ENCODE results near the gene GPC6.

GPC6 gene

GRCh38 chr13:93789058-93789457, 562.5 kb downstream of the GPC6 start:
- no peak overlapping the region for H3K27ac ChIP-seq
- no peak for TF ChIP-seq ZFX (IDR thresholded peaks at IDR 0.05)
- TF ChIP-seq, protein P1, sequence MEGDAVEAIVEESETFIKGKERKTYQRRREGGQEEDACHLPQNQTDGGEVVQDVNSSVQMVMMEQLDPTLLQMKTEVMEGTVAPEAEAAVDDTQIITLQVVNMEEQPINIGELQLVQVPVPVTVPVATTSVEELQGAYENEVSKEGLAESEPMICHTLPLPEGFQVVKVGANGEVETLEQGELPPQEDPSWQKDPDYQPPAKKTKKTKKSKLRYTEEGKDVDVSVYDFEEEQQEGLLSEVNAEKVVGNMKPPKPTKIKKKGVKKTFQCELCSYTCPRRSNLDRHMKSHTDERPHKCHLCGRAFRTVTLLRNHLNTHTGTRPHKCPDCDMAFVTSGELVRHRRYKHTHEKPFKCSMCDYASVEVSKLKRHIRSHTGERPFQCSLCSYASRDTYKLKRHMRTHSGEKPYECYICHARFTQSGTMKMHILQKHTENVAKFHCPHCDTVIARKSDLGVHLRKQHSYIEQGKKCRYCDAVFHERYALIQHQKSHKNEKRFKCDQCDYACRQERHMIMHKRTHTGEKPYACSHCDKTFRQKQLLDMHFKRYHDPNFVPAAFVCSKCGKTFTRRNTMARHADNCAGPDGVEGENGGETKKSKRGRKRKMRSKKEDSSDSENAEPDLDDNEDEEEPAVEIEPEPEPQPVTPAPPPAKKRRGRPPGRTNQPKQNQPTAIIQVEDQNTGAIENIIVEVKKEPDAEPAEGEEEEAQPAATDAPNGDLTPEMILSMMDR (conservative IDR thresholded peaks at IDR 0.05) = no peak

DNA sequence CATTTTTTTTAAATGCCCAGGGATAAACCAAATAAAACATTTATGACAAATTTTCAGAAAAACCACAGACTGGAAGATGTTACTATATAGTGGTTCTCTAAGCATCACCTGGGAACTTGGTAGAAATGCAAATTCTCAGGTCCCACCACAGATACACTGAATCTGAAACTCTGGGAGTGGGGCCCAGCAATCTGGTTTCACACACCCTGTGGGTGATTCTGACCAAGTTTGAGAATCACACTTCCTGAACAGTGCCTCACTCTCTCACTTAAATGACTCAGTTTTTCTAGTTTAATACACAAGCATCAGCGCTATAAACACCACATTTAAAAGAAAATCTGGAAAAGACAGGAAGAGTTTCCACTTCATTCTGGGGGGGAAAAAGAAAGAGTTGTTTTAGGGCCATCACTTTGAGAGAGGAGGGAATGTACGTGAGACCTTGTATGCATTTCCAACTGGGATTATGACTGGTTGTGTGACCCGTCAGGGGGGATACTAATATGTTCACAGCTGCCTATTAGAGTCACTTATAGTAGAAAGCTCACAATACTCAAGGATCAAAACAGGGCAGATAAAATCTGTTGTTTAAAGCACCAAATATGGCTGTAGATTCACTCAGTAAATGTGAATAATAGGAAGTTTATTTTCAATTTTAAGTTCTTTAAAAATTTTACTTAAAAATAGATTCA, 567.7 kb downstream of the GPC6 start:
- H3K27ac ChIP-seq = no peak overlapping the region

DNA sequence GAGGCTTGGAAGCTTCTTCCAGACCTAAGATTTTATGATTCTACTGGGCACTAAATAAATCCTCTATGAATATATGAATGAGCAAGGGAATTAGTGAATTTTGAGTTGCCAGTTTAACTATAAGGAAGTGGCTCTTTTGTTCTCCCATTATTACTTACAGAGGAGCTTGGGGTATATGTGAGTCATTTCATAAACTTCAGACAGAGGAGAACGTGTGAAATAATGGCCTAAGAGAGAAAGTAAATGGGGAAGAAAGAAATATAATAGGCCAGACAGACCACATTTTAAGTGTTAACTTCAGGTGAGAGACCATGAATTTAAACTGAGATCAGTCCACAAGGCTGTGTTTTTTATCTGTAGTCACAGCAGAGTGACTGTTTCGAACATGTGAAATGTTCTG, 570.9 kb downstream of the GPC6 start:
- no peak overlapping the region for H3K27ac ChIP-seq
- no peak for TF ChIP-seq ZFX (IDR thresholded peaks at IDR 0.05)
- TF ChIP-seq, protein P1 (conservative IDR thresholded peaks at IDR 0.05) = no peak

More for the DNA sequence above, 567.7 kb downstream of the GPC6 start:
- TF ChIP-seq, protein P1 (conservative IDR thresholded peaks at IDR 0.05) = no peak
- no peak for TF ChIP-seq ZFX (IDR thresholded peaks at IDR 0.05)

- TF ChIP-seq, protein P1 (conservative IDR thresholded peaks at IDR 0.05) = no peak
- TF ChIP-seq ZFX (IDR thresholded peaks at IDR 0.05) = no peak
- no peak overlapping the region for H3K27ac ChIP-seq
Observed at GRCh38 chr13:93800342-93800741, 573.7 kb downstream of the GPC6 start.

DNA sequence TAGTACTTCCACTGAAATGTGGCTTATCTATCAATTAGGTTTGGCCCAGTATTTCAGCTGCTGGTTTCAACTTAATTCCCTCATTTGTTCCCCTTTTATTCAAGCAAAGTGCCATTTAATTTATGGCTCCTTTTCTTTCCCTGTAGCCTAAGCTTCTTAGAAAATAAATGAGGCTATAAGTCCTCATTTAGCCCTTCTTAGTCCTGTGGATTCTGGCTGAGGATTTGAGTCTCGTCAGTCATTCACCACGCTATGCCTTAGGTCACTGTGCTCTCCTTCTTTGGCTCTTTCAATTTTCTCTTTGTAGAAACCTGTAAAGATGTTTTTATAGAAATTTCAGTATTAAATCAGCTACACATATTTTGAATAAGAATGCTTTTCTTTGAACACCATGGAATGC, 579.1 kb downstream of the GPC6 start:
- no peak overlapping the region for H3K27ac ChIP-seq
- no peak for TF ChIP-seq ZFX (IDR thresholded peaks at IDR 0.05)
- TF ChIP-seq, protein P1 (conservative IDR thresholded peaks at IDR 0.05) = no peak

- no peak overlapping the region for H3K27ac ChIP-seq
- no peak for TF ChIP-seq ZFX (IDR thresholded peaks at IDR 0.05)
- TF ChIP-seq, protein P1 (conservative IDR thresholded peaks at IDR 0.05) = no peak
Observed at GRCh38 chr13:93806861-93807260, 580.3 kb downstream of the GPC6 start.

DNA sequence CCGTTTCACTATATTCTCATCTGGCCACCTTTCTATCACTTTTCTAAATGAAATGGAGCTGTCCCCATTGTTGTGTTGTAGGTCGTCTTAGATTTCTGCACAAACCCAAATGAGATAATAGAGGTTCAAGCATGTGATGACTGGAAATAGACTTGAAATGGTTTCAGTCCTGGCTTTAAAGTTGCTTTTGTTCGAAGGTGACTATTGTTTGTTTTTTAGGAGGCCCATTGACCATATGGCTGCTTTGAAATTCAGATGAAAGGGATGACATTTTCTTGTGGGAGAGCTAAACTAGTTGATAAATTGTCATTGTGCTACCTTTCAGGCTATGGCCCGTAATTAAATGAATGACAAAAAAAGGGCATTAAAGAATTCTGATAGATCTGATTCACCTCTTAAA, 583.7 kb downstream of the GPC6 start:
- no peak overlapping the region for H3K27ac ChIP-seq
- no peak for TF ChIP-seq ZFX (IDR thresholded peaks at IDR 0.05)
- TF ChIP-seq, protein P1 (conservative IDR thresholded peaks at IDR 0.05) = no peak
